ENCODE data around the gene ASTL.

- no peak for TF ChIP-seq CTCF (IDR thresholded peaks at IDR 0.05; ENCODE audit: poor library complexity)
- no peak for TF ChIP-seq EZH2 (IDR thresholded peaks at IDR 0.05; ENCODE audit: borderline replicate concordance)
- no peak for TF ChIP-seq EZH2phosphoT487 (IDR thresholded peaks at IDR 0.05; ENCODE audit: low read depth, severe bottlenecking, unreplicated experiment)
These were observed 4.2 kb upstream of the ASTL start for GRCh38 chr2:96142217-96143113.
